Nephron (organoid): Measurements from ENCODE around the gene C16orf54.
"Not testable (repeated sequence)": the region's sequence is repeated elsewhere in the genome, so short reads cannot be mapped to it uniquely, and the experiment has no call there.

Experiments used
- H3K27ac Mint-ChIP-seq, 3 experiments: 2 replicates each; pipeline ENCODE4 v1.8.0; 2020; ENCODE audit warnings: mixed read lengths in 3 of 3, mild to moderate bottlenecking in 2 of 3, moderate library complexity in 1 of 3
- H3K27me3 Mint-ChIP-seq: 2 replicates; pipeline ENCODE4 v1.8.0; 2021; ENCODE audit warnings: low read depth, mild to moderate bottlenecking, moderate library complexity, mixed read lengths
- H3K36me3 Mint-ChIP-seq: 2 replicates; pipeline ENCODE4 v1.8.0; 2020; ENCODE audit warnings: low read depth, mixed read lengths
- H3K4me1 Mint-ChIP-seq: 2 replicates; pipeline ENCODE4 v1.8.0; 2020; ENCODE audit warnings: mixed read lengths
- H3K4me3 Mint-ChIP-seq, 3 experiments: 2 replicates each; pipeline ENCODE4 v1.8.0; 2020; ENCODE audit warnings: mild to moderate bottlenecking in 3 of 3, mixed read lengths in 3 of 3, moderate library complexity in 2 of 3
- H3K9me3 Mint-ChIP-seq: 2 replicates; pipeline ENCODE4 v1.8.0; 2020; ENCODE audit warnings: mixed read lengths
- CTCF ChIP-seq, 3 experiments: fragments of 200-600 bp; sonication (generic); IDR thresholded peaks; one replicate each; pipeline ENCODE4 v1.5.0; 2021; ENCODE audit warnings: antibody characterized with exemption in 3 of 3; ENCODE audit not compliant: unreplicated experiment in 3 of 3

C16orf54 gene

GRCh38 chr16:29779474-29779873, 33.7 kb upstream of the C16orf54 start:
- H3K36me3 Mint-ChIP-seq, result no peaks in the 10 kb centered on the region
- TF ChIP-seq CTCF (IDR thresholded peaks at IDR 0.05; ENCODE audit: unreplicated experiment in 3 of 3), result no peak

DNA sequence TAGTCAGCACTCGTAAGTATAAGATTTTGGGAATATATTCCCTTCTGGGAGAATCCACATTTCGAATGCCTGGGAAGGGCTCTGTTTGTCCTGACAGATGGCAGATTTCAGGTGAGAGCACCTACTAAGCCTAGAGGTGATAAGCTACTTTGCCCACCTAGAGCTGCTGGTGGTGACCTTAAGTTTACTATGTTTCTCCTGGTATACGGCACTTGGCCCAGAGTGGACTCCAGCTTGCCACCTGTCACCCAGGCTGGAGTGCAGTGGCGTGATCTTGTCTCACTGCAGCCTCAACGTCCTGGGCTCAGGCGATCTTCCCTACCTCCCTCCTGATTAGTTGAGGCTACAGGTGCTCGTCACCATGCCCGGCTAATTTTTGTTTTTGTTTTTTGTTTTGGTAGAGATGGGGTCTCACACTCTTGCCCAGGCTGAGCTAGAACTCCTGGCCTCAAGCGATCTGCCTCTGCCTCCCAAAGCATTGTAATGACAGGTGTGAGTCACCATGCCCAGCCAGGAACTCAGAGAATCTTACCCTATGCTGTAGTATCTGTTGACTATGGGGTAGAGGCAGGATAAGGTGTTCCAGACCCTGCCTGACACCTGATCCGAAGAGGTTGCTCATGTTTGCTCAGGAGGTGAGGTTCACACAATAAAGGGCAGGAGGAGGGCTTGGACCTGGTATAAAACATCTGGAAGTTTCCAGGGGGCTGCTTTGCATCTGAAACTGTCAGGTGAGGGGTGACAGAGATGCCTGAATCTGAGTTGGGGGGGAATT, 32.0 kb upstream of the C16orf54 start, which contains the start of gene ZG16:
TSS of gene ZG16 (plus strand) at position 681 of the 775 bp plus-strand sequence. CDS start 1,011 bp downstream, outside the sequence.
- no peaks in the 10 kb centered on the region for H3K9me3 Mint-ChIP-seq
- H3K27me3 Mint-ChIP-seq, result peaks cover 14% of the 10 kb centered on the region
- no peak for TF ChIP-seq CTCF (IDR thresholded peaks at IDR 0.05; ENCODE audit: unreplicated experiment in 3 of 3)
- no peaks in the 10 kb centered on the region for H3K4me1 Mint-ChIP-seq
- H3K27ac Mint-ChIP-seq, result no peak within 1 kb of the TSS
- no peaks in the 10 kb centered on the region for H3K36me3 Mint-ChIP-seq
- no peak within 1 kb of the TSS for H3K4me3 Mint-ChIP-seq

More at GRCh38 chr16:29779474-29779873, 33.7 kb upstream of the C16orf54 start:
- Mint-ChIP-seq H3K27ac (no peak overlapping the region), H3K27me3 (peaks cover 14% of the 10 kb centered on the region), H3K4me3 (no peak overlapping the region), H3K4me1 (no peaks in the 10 kb centered on the region), H3K9me3 (no peaks in the 10 kb centered on the region)

DNA sequence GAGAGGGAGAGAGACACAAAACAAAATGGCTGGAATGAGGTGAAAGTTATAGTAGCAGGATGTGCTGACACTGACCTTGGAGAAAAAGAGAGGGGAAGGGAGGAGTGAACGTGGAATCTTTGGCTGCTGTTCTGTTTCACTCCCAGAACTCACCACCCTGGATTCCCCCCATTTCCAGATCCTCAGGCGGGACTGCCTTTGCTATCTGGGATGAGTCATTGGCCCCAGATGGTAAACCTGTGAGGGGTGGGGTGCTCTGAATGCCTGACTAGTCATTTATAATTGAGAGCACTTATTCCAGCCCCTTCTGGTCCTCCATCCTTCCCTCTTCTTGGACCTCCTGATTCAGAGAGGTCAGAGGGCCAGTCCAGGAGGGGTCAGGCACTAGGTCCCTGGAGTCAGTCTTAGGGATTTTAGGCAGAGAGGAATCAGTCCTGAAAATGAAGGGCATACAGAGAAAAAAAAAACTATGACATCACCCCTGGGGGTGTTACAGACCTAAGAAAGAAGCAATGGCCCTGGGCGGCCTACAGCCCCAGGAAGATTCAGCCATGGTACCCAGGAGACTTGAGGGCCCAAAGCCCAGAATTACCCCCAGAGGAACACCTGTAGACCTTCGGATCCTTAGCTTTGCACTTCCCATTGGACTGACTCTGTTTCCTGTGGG, 30.1 kb upstream of the C16orf54 start:
- Mint-ChIP-seq H3K27me3 (peaks cover 14% of the 10 kb centered on the region), H3K4me3 (no peak overlapping the region), H3K4me1 (no peaks in the 10 kb centered on the region), H3K9me3 (no peaks in the 10 kb centered on the region), H3K36me3 (no peaks in the 10 kb centered on the region), H3K27ac (no peak overlapping the region)
- TF ChIP-seq CTCF (IDR thresholded peaks at IDR 0.05; ENCODE audit: unreplicated experiment in 3 of 3), result no peak

DNA sequence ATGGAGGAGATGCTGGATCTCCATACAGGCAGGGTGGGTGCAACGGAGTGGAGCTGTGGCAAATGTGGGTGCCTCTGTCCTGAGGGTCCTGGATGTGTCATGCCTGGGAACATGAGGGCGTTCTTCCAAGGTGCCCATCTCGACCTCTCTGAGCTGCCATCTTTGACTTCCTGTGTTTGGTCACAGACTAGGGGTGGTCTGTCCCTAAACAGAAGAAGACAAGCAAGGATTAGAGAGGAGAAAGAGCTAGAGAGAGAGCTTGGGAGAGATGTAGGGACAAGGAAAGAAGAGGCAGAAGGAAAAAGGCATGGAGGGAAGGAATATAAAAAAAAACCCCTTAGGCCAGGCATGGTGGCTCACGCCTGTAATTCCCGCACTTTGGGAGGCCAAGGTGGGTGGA, 28.9 kb upstream of the C16orf54 start:
- no peak for TF ChIP-seq CTCF (IDR thresholded peaks at IDR 0.05; ENCODE audit: unreplicated experiment in 3 of 3)
- Mint-ChIP-seq H3K9me3 (no peaks in the 10 kb centered on the region), H3K4me1 (no peaks in the 10 kb centered on the region), H3K36me3 (no peaks in the 10 kb centered on the region), H3K27me3 (peaks cover 11% of the 10 kb centered on the region), H3K27ac (no peak overlapping the region), H3K4me3 (no peak overlapping the region)

- H3K4me1 Mint-ChIP-seq, H3K27ac Mint-ChIP-seq, H3K27me3 Mint-ChIP-seq, H3K36me3 Mint-ChIP-seq, H3K9me3 Mint-ChIP-seq, H3K4me3 Mint-ChIP-seq: not testable (repeated sequence)
Observed at GRCh38 chr16:29772330-29772729, 26.5 kb upstream of the C16orf54 start.

- no peaks in the 10 kb centered on the region for H3K4me1 Mint-ChIP-seq
- H3K4me3 Mint-ChIP-seq, result no peak overlapping the region
- no peak overlapping the region for H3K27ac Mint-ChIP-seq
- H3K27me3 Mint-ChIP-seq, result peaks cover 5% of the 10 kb centered on the region
- no peaks in the 10 kb centered on the region for H3K36me3 Mint-ChIP-seq
- H3K9me3 Mint-ChIP-seq, result no peaks in the 10 kb centered on the region
- no peak for TF ChIP-seq CTCF (IDR thresholded peaks at IDR 0.05; ENCODE audit: unreplicated experiment in 3 of 3)
Observed at GRCh38 chr16:29770250-29770929, 24.6 kb upstream of the C16orf54 start.
